K562 (cell line): ENCODE data around the gene TSSK6. TPM values are rescaled to one million over a fixed set of nuclear protein-coding genes. Genes with fewer than 3 reads are reported as not detected.

Experiments used
- EWSR1 ChIP-seq: fragments of 450-650 bp; IDR thresholded peaks from 2 replicates; pipeline ENCODE4 v1.6.1; 2018; ENCODE audit warnings: borderline replicate concordance, mild to moderate bottlenecking, low read depth, moderate library complexity; ENCODE audit not compliant: partially characterized antibody
- NCOR1 ChIP-seq: fragments of 450-650 bp; IDR thresholded peaks from 2 replicates; pipeline ENCODE4 v1.6.1; 2016; ENCODE audit warnings: mild to moderate bottlenecking, moderate library complexity
- NFATC3 ChIP-seq: fragments of 450-650 bp; IDR thresholded peaks from 2 replicates; pipeline ENCODE4 v1.6.1; 2017; ENCODE audit warnings: mild to moderate bottlenecking
- PHF20 ChIP-seq: fragments of 450-650 bp; IDR thresholded peaks from 2 replicates; pipeline ENCODE4 v1.6.1; 2018; ENCODE audit not compliant: partially characterized antibody
- PTTG1 ChIP-seq: fragments of 450-650 bp; IDR thresholded peaks from 2 replicates; pipeline ENCODE4 v1.6.1; 2016; ENCODE audit warnings: low read depth, mild to moderate bottlenecking, missing genetic modification characterization, missing compliant biosample characterization
- RBBP5 ChIP-seq: fragments of 200-600 bp; sonication (generic); IDR thresholded peaks from 2 replicates; pipeline ENCODE4 v1.6.1; 2012; ENCODE audit warnings: borderline replicate concordance, mild to moderate bottlenecking, low read length, control low read depth, inconsistent platforms; ENCODE audit not compliant: insufficient read depth, poor library complexity, severe bottlenecking
- TCF3 ChIP-seq: sonication (generic); formaldehyde crosslinking; IDR thresholded peaks from 2 replicates; pipeline ENCODE4 v1.4.0; 2020; ENCODE audit warnings: mild to moderate bottlenecking, missing genetic modification reagents
- ZNF217 ChIP-seq: sonication (generic); formaldehyde crosslinking; IDR thresholded peaks from 2 replicates; pipeline ENCODE4 v1.8.0; 2022; ENCODE audit warnings: mild to moderate bottlenecking, missing genetic modification reagents
- ZNF398 ChIP-seq: fragments of 250-450 bp; sonication (Bioruptor Pico); IDR thresholded peaks from 2 replicates; pipeline ENCODE4 v1.8.0; 2021; ENCODE audit warnings: moderate library complexity, mild to moderate bottlenecking, inconsistent platforms
- ZNF609 ChIP-seq: sonication (generic); formaldehyde crosslinking; IDR thresholded peaks from 2 replicates; pipeline ENCODE4 v1.8.1; 2023; ENCODE audit warnings: missing genetic modification reagents, mild to moderate bottlenecking, borderline replicate concordance
- polyA plus RNA-seq, 8 experiments: library from polyadenylated mRNA; depleted of rRNA in 4 of 8; stranded (reverse) in 5 of 8; unstranded in 3 of 8; fragments of >200 nt; fragmentation: Nextera tagmentation in 2 of 8; fragmentation: Illumina TruSeq in 1 of 8; extraction: Ambion mirVana in 2 of 8; extraction: Trizol in 1 of 8; gene quantifications; 2 replicates each; pipeline versions ENCODE4 v1.2.1 to v1.2.3, GENCODE V29; 2011 to 2014; ENCODE audit warnings: inconsistent platforms in 1 of 8, missing spikeins in 1 of 8
- total RNA-seq, 7 experiments: library from RNA; depleted of rRNA in 6 of 7; stranded (reverse); fragments of >200 nt in 6 of 7; fragmentation: Illumina TruSeq in 2 of 7; extraction: Trizol in 2 of 7; gene quantifications; 2 replicates each; pipeline versions ENCODE4 v1.2.1 to v1.2.3, GENCODE V29; 2011 to 2021; ENCODE audit warnings: low replicate concordance in 1 of 7

TSSK6 gene
- total and polyA plus RNA-seq, 9 of the 15 experiments (the other 6 are each of a cell fraction or from before 2014, with no cell fraction given) = 0.21 to 2.6 (median 1.5) TPM; not detected in 3

DNA sequence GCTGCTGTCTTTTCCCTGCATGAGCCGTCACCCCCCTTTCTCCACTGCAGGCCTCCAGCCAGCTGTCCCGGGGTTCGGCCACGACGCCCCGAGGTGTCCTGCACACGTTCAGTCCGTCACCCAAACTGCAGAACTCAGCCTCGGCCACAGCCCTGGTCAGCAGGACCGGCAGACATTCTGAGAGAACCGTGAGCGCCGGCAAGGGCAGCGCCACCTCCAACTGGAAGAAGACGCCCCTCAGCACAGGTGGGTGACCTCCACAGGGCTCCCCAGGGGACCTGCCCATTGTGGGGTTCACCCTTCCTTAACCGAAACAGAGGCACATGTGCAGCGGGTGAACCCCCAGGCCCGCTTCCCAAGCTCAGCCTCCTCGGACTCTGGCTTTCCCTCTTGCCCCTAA, 13.1 kb downstream of the TSSK6 start (continued):
- no peak for TF ChIP-seq ZNF398 (CRISPR knock-in tag)
- TF ChIP-seq PHF20 = no peak
- no peak for TF ChIP-seq ZNF217 (CRISPR knock-in tag)
- no peak for TF ChIP-seq ZNF609 (CRISPR knock-in tag)
- TF ChIP-seq NCOR1 = no peak
- no peak for TF ChIP-seq PTTG1
- no peak for TF ChIP-seq RBBP5
- TF ChIP-seq EWSR1 = no peak
- TF ChIP-seq TCF3 (CRISPR knock-in tag) = no peak
- TF ChIP-seq NFATC3 = no peak
